Measurements from ENCODE around the gene VAPA. TPM values are rescaled to one million over a fixed set of nuclear protein-coding genes. Genes with fewer than 3 reads are reported as not detected.
"Not testable (repeated sequence)": the region's sequence is repeated elsewhere in the genome, so short reads cannot be mapped to it uniquely, and the experiment has no call there.

Gene VAPA
- total and polyA plus RNA-seq, 7 experiments from 2014 or later = 109 to 278 (median 164) TPM

- no peak for DNase-seq
- POLR2A ChIA-PET = no interaction called here
- intact Hi-C loops (cut with micrococcal nuclease) = no loop called here
- H3K36me3 ChIP-seq (ENCODE audit: control insufficient read depth in 2 of 3, insufficient read depth in 3 of 3, low read length in 3 of 3) = no peaks in the 10 kb centered on the region
- Mint-ChIP-seq H3K4me1 (peaks cover 0 to 22% (median 0%) of the 10 kb centered on the region in 7 donors), H3K9me3 (peaks cover 0 to 1% (median 0%) of the 10 kb centered on the region in 11 donors), H3K36me3 (no peaks in the 10 kb centered on the region), H3K4me3 (no peak overlapping the region), H3K27ac (peak overlapping the region in 1 of 9 donors; percentile 42), H3K27me3 (no peaks in the 10 kb centered on the region)
- no peak for ATAC-seq
- H3K27me3 ChIP-seq (ENCODE audit: control insufficient read depth in 2 of 2, insufficient read depth in 2 of 2, low read length in 2 of 2) = no peaks in the 10 kb centered on the region
- H3K9me3 ChIP-seq (ENCODE audit: control insufficient read depth in 2 of 3, low read length in 3 of 3) = no peaks in the 10 kb centered on the region
- H3K4me1 ChIP-seq (ENCODE audit: control insufficient read depth in 2 of 2, insufficient read depth in 2 of 2, low read length in 2 of 2) = no peaks in the 10 kb centered on the region
- H3K27ac ChIP-seq (ENCODE audit: low read depth, low read length) = no peak overlapping the region
- CTCF ChIA-PET = interaction anchor here (0.6 kb wide), 1 partner anchor 12 kb away, joined by 3 read pairs; no protein-coding TSS in a partner anchor
- no peak overlapping the region for H3K4me3 ChIP-seq (ENCODE audit: low read length)
Observed at GRCh38 chr18:9894454-9895068, 19.3 kb upstream of the VAPA start.

GRCh38 chr18:9897129-9897528 lies 16.7 kb upstream of the VAPA start:
- ATAC-seq = no peak
- CTCF ChIA-PET = no interaction called here

GRCh38 chr18:9897787-9898291 lies 16.0 kb upstream of the VAPA start:
- H3K9me3 Mint-ChIP-seq; H3K36me3 ChIP-seq (ENCODE audit: control insufficient read depth in 2 of 3, insufficient read depth in 3 of 3, low read length in 3 of 3); ATAC-seq; intact Hi-C loops (cut with micrococcal nuclease); H3K4me3 ChIP-seq (ENCODE audit: low read length); DNase-seq; H3K27ac Mint-ChIP-seq; H3K27ac ChIP-seq (ENCODE audit: low read depth, low read length); H3K27me3 Mint-ChIP-seq; H3K4me3 Mint-ChIP-seq; H3K27me3 ChIP-seq (ENCODE audit: control insufficient read depth in 2 of 2, insufficient read depth in 2 of 2, low read length in 2 of 2); POLR2A ChIA-PET; H3K9me3 ChIP-seq (ENCODE audit: control insufficient read depth in 2 of 3, low read length in 3 of 3); H3K4me1 ChIP-seq (ENCODE audit: control insufficient read depth in 2 of 2, insufficient read depth in 2 of 2, low read length in 2 of 2); H3K36me3 Mint-ChIP-seq: not testable (repeated sequence)
- CTCF ChIA-PET = interaction anchor here (0.8 kb wide), 1 partner anchor 12 kb away, joined by 3 read pairs; the partner anchor contains the start of gene TXNDC2
- H3K4me1 Mint-ChIP-seq = peaks cover 0 to 22% (median 0%) of the 10 kb centered on the region in 7 donors

More at GRCh38 chr18:9897129-9897528, 16.7 kb upstream of the VAPA start:
- H3K9me3 ChIP-seq (ENCODE audit: control insufficient read depth in 2 of 3, low read length in 3 of 3) = no peaks in the 10 kb centered on the region
- H3K4me1 Mint-ChIP-seq = peaks cover 0 to 22% (median 0%) of the 10 kb centered on the region in 7 donors
- H3K36me3 ChIP-seq (ENCODE audit: control insufficient read depth in 2 of 3, insufficient read depth in 3 of 3, low read length in 3 of 3) = no peaks in the 10 kb centered on the region
- peaks cover 0 to 1% (median 0%) of the 10 kb centered on the region in 11 donors for H3K9me3 Mint-ChIP-seq
- no peaks in the 10 kb centered on the region for H3K4me1 ChIP-seq (ENCODE audit: control insufficient read depth in 2 of 2, insufficient read depth in 2 of 2, low read length in 2 of 2)
- H3K27me3 ChIP-seq (ENCODE audit: control insufficient read depth in 2 of 2, insufficient read depth in 2 of 2, low read length in 2 of 2) = no peaks in the 10 kb centered on the region
- H3K27ac ChIP-seq (ENCODE audit: low read depth, low read length) = no peak overlapping the region
- no peaks in the 10 kb centered on the region for H3K27me3 Mint-ChIP-seq
- no peak for DNase-seq
- no peak overlapping the region for H3K4me3 ChIP-seq (ENCODE audit: low read length)
- H3K4me3 Mint-ChIP-seq = no peak overlapping the region
- no peaks in the 10 kb centered on the region for H3K36me3 Mint-ChIP-seq
- POLR2A ChIA-PET = no interaction called here
- H3K27ac Mint-ChIP-seq = no peak overlapping the region
- intact Hi-C loops (cut with micrococcal nuclease) = no loop called here

GRCh38 chr18:9898792-9899549 lies 14.8 kb upstream of the VAPA start:
- Mint-ChIP-seq H3K27me3 (peaks cover 0 to 9% (median 4%) of the 10 kb centered on the region in 5 donors), H3K36me3 (no peaks in the 10 kb centered on the region), H3K9me3 (peaks cover 0 to 5% (median 0%) of the 10 kb centered on the region in 11 donors), H3K27ac (no peak overlapping the region), H3K4me3 (no peak overlapping the region), H3K4me1 (peaks cover 0 to 22% (median 0%) of the 10 kb centered on the region in 7 donors)
- Histone ChIP-seq H3K36me3 (ENCODE audit: control insufficient read depth in 2 of 3, insufficient read depth in 3 of 3, low read length in 3 of 3) (no peaks in the 10 kb centered on the region), H3K4me3 (ENCODE audit: low read length) (no peak overlapping the region), H3K27me3 (ENCODE audit: control insufficient read depth in 2 of 2, insufficient read depth in 2 of 2, low read length in 2 of 2) (no peaks in the 10 kb centered on the region), H3K9me3 (ENCODE audit: control insufficient read depth in 2 of 3, low read length in 3 of 3) (no peaks in the 10 kb centered on the region), H3K27ac (ENCODE audit: low read depth, low read length) (no peak overlapping the region), H3K4me1 (ENCODE audit: control insufficient read depth in 2 of 2, insufficient read depth in 2 of 2, low read length in 2 of 2) (no peaks in the 10 kb centered on the region)
- ATAC-seq (peak; percentile 40), DNase-seq (no peak)
- intact Hi-C loops (cut with micrococcal nuclease) = no loop called here
- ChIA-PET CTCF (interaction anchor here (0.6 kb wide), 1 partner anchor 888 kb away, joined by 3 read pairs; no protein-coding TSS in a partner anchor), POLR2A (interaction anchor here (0.7 kb wide), 1 partner anchor 39 kb away, joined by 4 read pairs; no protein-coding TSS in a partner anchor)

- H3K36me3 ChIP-seq (ENCODE audit: control insufficient read depth in 2 of 3, insufficient read depth in 3 of 3, low read length in 3 of 3); H3K27ac Mint-ChIP-seq; CTCF ChIA-PET; H3K27ac ChIP-seq (ENCODE audit: low read depth, low read length); H3K27me3 ChIP-seq (ENCODE audit: control insufficient read depth in 2 of 2, insufficient read depth in 2 of 2, low read length in 2 of 2); H3K4me3 Mint-ChIP-seq; intact Hi-C loops (cut with micrococcal nuclease); H3K9me3 Mint-ChIP-seq; ATAC-seq; DNase-seq; H3K27me3 Mint-ChIP-seq; H3K9me3 ChIP-seq (ENCODE audit: control insufficient read depth in 2 of 3, low read length in 3 of 3); H3K36me3 Mint-ChIP-seq; H3K4me1 ChIP-seq (ENCODE audit: control insufficient read depth in 2 of 2, insufficient read depth in 2 of 2, low read length in 2 of 2); H3K4me3 ChIP-seq (ENCODE audit: low read length): not testable (repeated sequence)
- peaks cover 0 to 19% (median 0%) of the 10 kb centered on the region in 7 donors for H3K4me1 Mint-ChIP-seq
- POLR2A ChIA-PET = interaction anchor here (0.7 kb wide), 1 partner anchor 38 kb away, joined by 4 read pairs; no protein-coding TSS in a partner anchor
Observed at GRCh38 chr18:9899550-9899930, 14.3 kb upstream of the VAPA start.

- Mint-ChIP-seq H3K36me3 (no peaks in the 10 kb centered on the region), H3K27me3 (peaks cover 3 to 15% (median 6%) of the 10 kb centered on the region in 5 donors), H3K9me3 (peaks cover 0 to 5% (median 0%) of the 10 kb centered on the region in 11 donors), H3K4me1 (peaks cover 0 to 9% (median 0%) of the 10 kb centered on the region in 7 donors), H3K4me3 (no peak overlapping the region), H3K27ac (peak overlapping the region in 1 of 9 donors; percentile 5)
- intact Hi-C loops (cut with micrococcal nuclease) = no loop called here
- no peaks in the 10 kb centered on the region for H3K27me3 ChIP-seq (ENCODE audit: control insufficient read depth in 2 of 2, insufficient read depth in 2 of 2, low read length in 2 of 2)
- no peaks in the 10 kb centered on the region for H3K4me1 ChIP-seq (ENCODE audit: control insufficient read depth in 2 of 2, insufficient read depth in 2 of 2, low read length in 2 of 2)
- POLR2A ChIA-PET = no interaction called here
- H3K9me3 ChIP-seq (ENCODE audit: control insufficient read depth in 2 of 3, low read length in 3 of 3) = no peaks in the 10 kb centered on the region
- DNase-seq = no peak
- no peaks in the 10 kb centered on the region for H3K36me3 ChIP-seq (ENCODE audit: control insufficient read depth in 2 of 3, insufficient read depth in 3 of 3, low read length in 3 of 3)
- ATAC-seq = no peak
- H3K27ac ChIP-seq (ENCODE audit: low read depth, low read length) = no peak overlapping the region
- no peak overlapping the region for H3K4me3 ChIP-seq (ENCODE audit: low read length)
- CTCF ChIA-PET = no interaction called here
Observed at GRCh38 chr18:9900699-9901098, 13.1 kb upstream of the VAPA start.
